ENCODE measurements around the gene ASIC1. TPM values are rescaled to one million over a fixed set of nuclear protein-coding genes. Genes with fewer than 3 reads are reported as not detected.

The ASIC1 gene
- total RNA-seq, 6 experiments from 2014 or later = 1.3 to 2.4 (median 1.6) TPM

DNA sequence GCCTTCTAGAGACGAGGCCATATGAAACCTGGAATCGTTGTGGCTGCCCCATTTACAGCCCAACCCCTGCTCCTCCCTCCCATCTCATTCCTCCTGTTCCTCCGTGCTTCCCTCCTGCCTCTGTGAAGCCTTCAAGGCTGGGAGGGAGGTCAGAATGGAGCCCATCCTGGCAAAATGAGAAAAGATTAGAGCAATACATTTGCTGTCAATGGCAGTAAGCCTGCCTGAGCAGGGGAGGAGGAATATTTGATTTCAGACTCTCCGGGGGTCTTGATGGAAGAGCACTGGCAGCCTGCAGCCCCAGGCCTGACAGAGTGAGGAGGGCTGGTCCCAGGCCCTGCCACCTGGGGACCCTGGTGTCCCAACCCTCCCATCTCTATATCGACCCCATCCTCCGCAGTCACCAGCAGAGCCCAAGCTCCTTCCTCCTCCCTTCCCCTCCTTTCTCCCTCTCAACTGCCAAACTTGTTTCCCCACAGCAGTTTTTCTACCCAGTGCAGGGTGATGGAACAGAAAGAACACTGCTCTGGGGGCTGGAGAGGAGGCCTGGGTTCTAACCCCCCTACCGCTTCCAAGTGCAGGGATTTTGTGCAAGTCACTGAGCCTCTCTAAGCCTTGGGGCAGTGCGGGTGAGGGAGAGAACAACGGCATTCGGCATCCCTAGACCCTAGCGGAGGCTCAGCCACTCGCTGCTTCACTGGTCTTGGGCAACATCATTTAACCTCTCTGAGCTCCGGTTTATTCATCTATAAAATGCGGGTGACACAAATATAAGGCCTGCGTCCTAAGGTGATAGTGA, 16.1 kb upstream of the ASIC1 start:
- DNase-seq = no peak
- H3K36me3 Mint-ChIP-seq (ENCODE audit: low read depth) = no peaks in the 10 kb centered on the region
- peaks cover 8% of the 10 kb centered on the region; the same call in 1 of the 2 replicates for H3K4me1 Mint-ChIP-seq (ENCODE audit: low read depth)
- H3K27me3 Mint-ChIP-seq (ENCODE audit: insufficient read depth) = peaks cover 23% of the 10 kb centered on the region
- TF ChIP-seq, protein P1, sequence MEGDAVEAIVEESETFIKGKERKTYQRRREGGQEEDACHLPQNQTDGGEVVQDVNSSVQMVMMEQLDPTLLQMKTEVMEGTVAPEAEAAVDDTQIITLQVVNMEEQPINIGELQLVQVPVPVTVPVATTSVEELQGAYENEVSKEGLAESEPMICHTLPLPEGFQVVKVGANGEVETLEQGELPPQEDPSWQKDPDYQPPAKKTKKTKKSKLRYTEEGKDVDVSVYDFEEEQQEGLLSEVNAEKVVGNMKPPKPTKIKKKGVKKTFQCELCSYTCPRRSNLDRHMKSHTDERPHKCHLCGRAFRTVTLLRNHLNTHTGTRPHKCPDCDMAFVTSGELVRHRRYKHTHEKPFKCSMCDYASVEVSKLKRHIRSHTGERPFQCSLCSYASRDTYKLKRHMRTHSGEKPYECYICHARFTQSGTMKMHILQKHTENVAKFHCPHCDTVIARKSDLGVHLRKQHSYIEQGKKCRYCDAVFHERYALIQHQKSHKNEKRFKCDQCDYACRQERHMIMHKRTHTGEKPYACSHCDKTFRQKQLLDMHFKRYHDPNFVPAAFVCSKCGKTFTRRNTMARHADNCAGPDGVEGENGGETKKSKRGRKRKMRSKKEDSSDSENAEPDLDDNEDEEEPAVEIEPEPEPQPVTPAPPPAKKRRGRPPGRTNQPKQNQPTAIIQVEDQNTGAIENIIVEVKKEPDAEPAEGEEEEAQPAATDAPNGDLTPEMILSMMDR (IDR thresholded peaks at IDR 0.05) = no peak
- H3K9me3 Mint-ChIP-seq = no peaks in the 10 kb centered on the region
- no peak overlapping the region for H3K4me3 Mint-ChIP-seq
- no peak overlapping the region for H3K27ac Mint-ChIP-seq

DNA sequence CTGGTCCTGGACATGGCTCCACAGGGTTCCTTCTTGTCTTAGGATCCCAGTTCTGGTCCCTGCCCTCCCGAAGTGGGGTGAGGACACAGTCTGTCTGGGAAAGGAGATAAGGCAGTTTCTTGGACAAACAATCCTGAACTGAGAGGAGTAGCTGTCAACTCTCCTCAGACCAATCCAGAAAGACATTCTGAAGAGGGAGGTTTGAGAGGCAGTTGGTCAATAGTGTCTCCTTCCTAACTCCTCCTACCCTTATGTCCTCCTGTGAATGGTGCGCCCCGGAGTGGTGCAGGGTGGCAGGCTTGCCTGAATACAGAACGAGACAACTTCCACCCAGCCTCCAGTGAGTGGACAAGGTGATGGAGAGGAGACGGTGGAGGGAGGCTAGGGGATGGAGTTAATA, 15.4 kb upstream of the ASIC1 start:
- Mint-ChIP-seq H3K27ac (no peak overlapping the region), H3K9me3 (no peaks in the 10 kb centered on the region), H3K27me3 (ENCODE audit: insufficient read depth) (peaks cover 19% of the 10 kb centered on the region), H3K4me3 (no peak overlapping the region), H3K4me1 (ENCODE audit: low read depth) (peaks cover 8% of the 10 kb centered on the region; the same call in 1 of the 2 replicates), H3K36me3 (ENCODE audit: low read depth) (no peaks in the 10 kb centered on the region)
- TF ChIP-seq, protein P1 (IDR thresholded peaks at IDR 0.05) = no peak
- DNase-seq = no peak

DNA sequence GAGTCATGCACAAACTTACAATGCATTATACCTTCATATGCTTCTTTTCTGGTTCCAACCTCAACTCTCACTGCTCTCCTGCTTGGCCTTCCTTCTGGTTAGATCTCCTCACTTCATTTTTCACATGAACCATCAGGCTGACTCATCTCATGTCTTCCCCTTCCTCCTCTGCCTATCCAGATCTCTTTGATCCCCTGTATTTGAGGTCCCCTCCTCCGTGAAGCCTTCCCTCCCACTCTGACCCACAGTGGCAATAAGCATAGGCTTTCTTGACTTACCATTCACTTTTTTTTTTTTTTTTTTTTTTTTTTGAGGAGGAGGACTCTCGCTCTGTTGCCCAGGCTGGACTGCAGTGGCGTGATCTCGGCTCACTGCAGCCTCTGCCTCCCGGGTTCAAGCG, 14.7 kb upstream of the ASIC1 start:
- H3K9me3 Mint-ChIP-seq = no peaks in the 10 kb centered on the region
- no peak overlapping the region for H3K4me3 Mint-ChIP-seq
- no peak for DNase-seq
- H3K36me3 Mint-ChIP-seq (ENCODE audit: low read depth) = no peaks in the 10 kb centered on the region
- peaks cover 18% of the 10 kb centered on the region for H3K27me3 Mint-ChIP-seq (ENCODE audit: insufficient read depth)
- TF ChIP-seq, protein P1 (IDR thresholded peaks at IDR 0.05) = no peak
- H3K27ac Mint-ChIP-seq = no peak overlapping the region
- H3K4me1 Mint-ChIP-seq (ENCODE audit: low read depth) = peaks cover 8% of the 10 kb centered on the region; the same call in 1 of the 2 replicates

DNA sequence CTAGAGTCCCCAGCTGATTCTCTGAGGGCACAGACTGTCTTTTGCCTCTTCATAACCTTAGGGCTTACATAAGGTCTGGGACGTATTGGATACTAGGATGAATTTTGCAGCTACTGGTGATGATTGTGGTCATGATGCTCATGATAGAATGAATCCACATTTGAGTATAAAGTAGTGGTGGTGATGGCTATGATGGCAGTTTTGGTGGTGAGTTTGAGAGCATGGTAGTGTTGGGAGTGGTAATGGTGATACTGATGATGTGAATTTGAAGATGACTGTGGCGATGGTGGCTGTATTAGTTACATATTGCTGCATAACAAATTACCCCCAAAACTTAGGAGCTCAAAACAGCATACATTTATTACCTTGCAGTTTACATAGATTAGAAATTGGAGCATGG, 14.1 kb upstream of the ASIC1 start:
- Mint-ChIP-seq H3K27ac (no peak overlapping the region), H3K4me1 (ENCODE audit: low read depth) (peaks cover 8% of the 10 kb centered on the region; the same call in 1 of the 2 replicates), H3K4me3 (no peak overlapping the region), H3K9me3 (no peaks in the 10 kb centered on the region), H3K27me3 (ENCODE audit: insufficient read depth) (peaks cover 18% of the 10 kb centered on the region), H3K36me3 (ENCODE audit: low read depth) (no peaks in the 10 kb centered on the region)
- no peak for DNase-seq
- TF ChIP-seq, protein P1 (IDR thresholded peaks at IDR 0.05) = no peak

DNA sequence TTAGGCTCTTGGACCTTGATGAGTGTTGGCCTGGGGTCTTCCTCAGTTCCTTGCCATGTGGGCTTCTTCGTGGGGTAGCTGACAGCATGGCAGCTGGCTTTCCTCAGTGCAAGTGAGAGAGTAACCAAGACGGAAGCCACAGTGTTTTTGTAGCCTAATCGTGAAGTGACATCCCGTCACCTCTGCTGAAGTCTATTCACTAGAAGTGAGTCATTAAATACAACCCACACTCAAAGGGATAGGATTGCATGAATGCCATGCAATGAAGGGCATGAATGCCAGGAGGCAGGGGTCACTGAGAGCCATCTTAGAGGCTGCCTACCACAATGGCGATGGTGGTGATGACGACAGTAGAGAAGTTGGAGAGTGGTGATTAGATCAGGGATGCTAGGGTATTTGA, 13.5 kb upstream of the ASIC1 start:
- H3K27ac Mint-ChIP-seq = no peak overlapping the region
- DNase-seq = no peak
- TF ChIP-seq, protein P1 (IDR thresholded peaks at IDR 0.05) = no peak
- H3K4me1 Mint-ChIP-seq (ENCODE audit: low read depth) = peaks cover 8% of the 10 kb centered on the region; the same call in 1 of the 2 replicates
- no peaks in the 10 kb centered on the region for H3K9me3 Mint-ChIP-seq
- peaks cover 19% of the 10 kb centered on the region for H3K27me3 Mint-ChIP-seq (ENCODE audit: insufficient read depth)
- H3K36me3 Mint-ChIP-seq (ENCODE audit: low read depth) = no peaks in the 10 kb centered on the region
- no peak overlapping the region for H3K4me3 Mint-ChIP-seq

Data from HFFc6 (cell line).